IPS-NIHi11 (cell line): ENCODE measurements around the gene SLC34A1.
"Not testable (repeated sequence)": the region's sequence is repeated elsewhere in the genome, so short reads cannot be mapped to it uniquely, and the experiment has no call there.

Source experiments
- DNase-seq: peaks from one replicate; pipeline ENCODE4 v3.0.0; 2012; ENCODE audit warnings: mixed read lengths, low spot score

The SLC34A1 gene

GRCh38 chr5:177355162-177355867 is 28.9 kb upstream of the SLC34A1 start:
- no peak for DNase-seq

GRCh38 chr5:177355868-177356168 is 28.4 kb upstream of the SLC34A1 start:
- no peak for DNase-seq

GRCh38 chr5:177356746-177357145 is 27.5 kb upstream of the SLC34A1 start:
- no peak for DNase-seq

GRCh38 chr5:177357146-177357458 is 27.1 kb upstream of the SLC34A1 start:
- DNase-seq = no peak

- no peak for DNase-seq
Observed at GRCh38 chr5:177357459-177358351, 26.5 kb upstream of the SLC34A1 start, which contains the start of gene RGS14. RGS14 (plus strand) TSS chr5:177357924; CDS start chr5:177358025, 101 bp downstream.

- no peak for DNase-seq
Observed at GRCh38 chr5:177358370-177358819, 25.8 kb upstream of the SLC34A1 start.

- no peak for DNase-seq
Observed at GRCh38 chr5:177359451-177359851, 24.8 kb upstream of the SLC34A1 start.

- no peak for DNase-seq
Observed at GRCh38 chr5:177359860-177360259, 24.4 kb upstream of the SLC34A1 start.

- DNase-seq = not testable (repeated sequence)
Observed at GRCh38 chr5:177360740-177361139, 23.5 kb upstream of the SLC34A1 start.

- no peak for DNase-seq
Observed at GRCh38 chr5:177361418-177362291, 22.6 kb upstream of the SLC34A1 start.

- no peak for DNase-seq
Observed at GRCh38 chr5:177362292-177362609, 22.0 kb upstream of the SLC34A1 start.

- DNase-seq = peak; percentile 84
Observed at GRCh38 chr5:177362610-177363507, 21.4 kb upstream of the SLC34A1 start.

GRCh38 chr5:177363565-177363964 is 20.7 kb upstream of the SLC34A1 start:
- DNase-seq = no peak

- DNase-seq = no peak
Observed at GRCh38 chr5:177364159-177364962, 19.9 kb upstream of the SLC34A1 start.

GRCh38 chr5:177365845-177366527 is 18.2 kb upstream of the SLC34A1 start:
- DNase-seq = no peak

GRCh38 chr5:177366528-177367322 is 17.5 kb upstream of the SLC34A1 start:
- DNase-seq = peak; percentile 93

- DNase-seq = no peak
Observed at GRCh38 chr5:177367323-177367848, 16.8 kb upstream of the SLC34A1 start.

GRCh38 chr5:177367981-177368868 is 16.0 kb upstream of the SLC34A1 start:
- DNase-seq = no peak
